Measurements from ENCODE around the gene GPR26. TPM values are rescaled to one million over a fixed set of nuclear protein-coding genes. Genes with fewer than 3 reads are reported as not detected.
"Not testable (repeated sequence)": the region's sequence is repeated elsewhere in the genome, so short reads cannot be mapped to it uniquely, and the experiment has no call there.

The GPR26 gene
- total and polyA plus RNA-seq, 2 of the 4 experiments (the other 2 are of a cell fraction), result not detected

GRCh38 chr10:123729523-123729922 lies 63.4 kb downstream of the GPR26 start:
- no peaks in the 10 kb centered on the region for H3K27me3 ChIP-seq (ENCODE audit: control insufficient read depth, insufficient read depth, low read length)
- no peaks in the 10 kb centered on the region for H3K36me3 ChIP-seq (ENCODE audit: control insufficient read depth, insufficient read depth, low read length)
- no peaks in the 10 kb centered on the region for H3K79me1 ChIP-seq (ENCODE audit: low read depth in 1 of 2, low read length in 2 of 2)
- H3K4me1 ChIP-seq (ENCODE audit: control insufficient read depth, insufficient read depth, low read length), result no peaks in the 10 kb centered on the region
- H3K56ac ChIP-seq (ENCODE audit: extremely low read depth, insufficient read depth, low read length), result no peak overlapping the region
- no peak for TF ChIP-seq RCOR1 (IDR thresholded peaks at IDR 0.05; ENCODE audit: insufficient replicate concordance, low read length)
- TF ChIP-seq RAD21 (IDR thresholded peaks at IDR 0.05; ENCODE audit: low read length), result no peak
- no peak for TF ChIP-seq CHD1 (IDR thresholded peaks at IDR 0.05; ENCODE audit: low read depth, low read length)
- no peak for TF ChIP-seq RFX5 (IDR thresholded peaks at IDR 0.05; ENCODE audit: low read depth, low read length)
- no peak for TF ChIP-seq MAFK (IDR thresholded peaks at IDR 0.05; ENCODE audit: low read depth, low read length)
- TF ChIP-seq BHLHE40 (IDR thresholded peaks at IDR 0.05; ENCODE audit: low read depth, low read length), result no peak
- DNase-seq, result no peak
- peaks cover 25% of the 10 kb centered on the region for H3K9me3 ChIP-seq (ENCODE audit: control insufficient read depth, insufficient read depth, low read length)
- no peak overlapping the region for H2AFZ ChIP-seq (replicated peaks; ENCODE audit: low read length, poor library complexity)
- no peak overlapping the region for H3K18ac ChIP-seq (ENCODE audit: low read depth, low read length)
- no peak overlapping the region for H2BK5ac ChIP-seq (ENCODE audit: low read depth, low read length, poor library complexity, severe bottlenecking)
- H3K4me2 ChIP-seq (ENCODE audit: low read depth, low read length), result no peak overlapping the region
- no peak overlapping the region for H3K4me3 ChIP-seq (ENCODE audit: insufficient read depth, low read depth, low read length)
- no peak overlapping the region for H2BK120ac ChIP-seq (ENCODE audit: low read depth, low read length)
- no peak overlapping the region for H4K8ac ChIP-seq (ENCODE audit: low read depth in 2 of 2, low read length in 2 of 2)
- no peak overlapping the region for H3K23ac ChIP-seq (ENCODE audit: low read depth, low read length)
- H2BK15ac ChIP-seq (ENCODE audit: low read depth, low read length), result no peak overlapping the region
- no peaks in the 10 kb centered on the region for H4K20me1 ChIP-seq (ENCODE audit: insufficient read depth, low read length)
- no peak overlapping the region for H2AK9ac ChIP-seq (replicated peaks; ENCODE audit: low read depth, low read length, poor library complexity)
- H3K27ac ChIP-seq (ENCODE audit: insufficient read depth, low read length), result no peak overlapping the region
- H3K9me1 ChIP-seq (ENCODE audit: insufficient read depth, low read length), result no peaks in the 10 kb centered on the region
- H3K14ac ChIP-seq (replicated peaks; ENCODE audit: low read depth, low read length), result no peak overlapping the region
- dilution Hi-C loops (cut with HindIII; ENCODE audit: low sequenced_read_pairs, unreplicated experiment), result no loop called here
- H3K9ac ChIP-seq (ENCODE audit: low read depth, low read length), result no peak overlapping the region
- H4K91ac ChIP-seq (ENCODE audit: insufficient read depth, low read depth, low read length), result no peak overlapping the region
- BruUV-seq (replicated peaks), result no TSS peak
- WGBS, 2 experiments (ENCODE audit: extremely low coverage in 2 of 2, insufficient read length in 1 of 2), result 87% methylated on average over 3 of the region's 6 CpGs; no CpG with 5 or more reads in 1 of the 2 experiments
- H2AK5ac ChIP-seq (ENCODE audit: low read depth, low read length), result no peak overlapping the region
- POLR2A ChIA-PET (ENCODE audit: unreplicated experiment), result no interaction called here
- CTCF ChIA-PET, result no interaction called here
- no peak overlapping the region for H2BK20ac ChIP-seq (ENCODE audit: low read depth, low read length)
- ATAC-seq (ENCODE audit: low read depth), result no peak
- no peak overlapping the region for H4K5ac ChIP-seq (ENCODE audit: low read depth, low read length)
- in situ Hi-C loops (cut with MboI; ENCODE audit: low sequenced_read_pairs), result no loop called here
- intact Hi-C loops (cut with micrococcal nuclease), result no loop called here
- no peak overlapping the region for H3K4ac ChIP-seq (ENCODE audit: low read depth, low read length)

DNA sequence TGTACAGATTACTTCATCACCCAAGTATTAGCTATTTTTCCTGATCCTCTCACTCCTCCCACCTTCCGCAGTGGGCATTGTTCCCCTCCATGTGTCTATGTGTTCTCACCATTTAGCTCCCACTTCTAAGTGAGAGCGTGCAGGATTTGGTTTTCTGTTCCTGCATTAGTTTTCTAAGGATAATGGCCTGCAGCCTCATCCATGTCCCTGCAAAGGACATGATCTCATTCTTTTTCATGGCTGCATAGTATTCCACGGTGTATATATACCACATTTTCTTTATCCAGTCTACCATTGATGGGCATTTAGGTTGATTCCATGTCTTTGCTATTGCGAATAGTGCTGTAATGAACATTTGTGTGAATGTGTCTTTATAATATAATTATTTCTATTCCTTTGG lies 70.8 kb downstream of the GPR26 start:
- H3K18ac ChIP-seq (ENCODE audit: low read depth, low read length); CTCF ChIA-PET; H3K4me2 ChIP-seq (ENCODE audit: low read depth, low read length); in situ Hi-C loops (cut with MboI; ENCODE audit: low sequenced_read_pairs); H3K14ac ChIP-seq (replicated peaks; ENCODE audit: low read depth, low read length); POLR2A ChIA-PET (ENCODE audit: unreplicated experiment); H3K36me3 ChIP-seq (ENCODE audit: control insufficient read depth, insufficient read depth, low read length); intact Hi-C loops (cut with micrococcal nuclease); H3K79me1 ChIP-seq (ENCODE audit: low read depth in 1 of 2, low read length in 2 of 2); BruUV-seq (replicated peaks); dilution Hi-C loops (cut with HindIII; ENCODE audit: low sequenced_read_pairs, unreplicated experiment); H3K4me3 ChIP-seq (ENCODE audit: insufficient read depth, low read depth, low read length); H3K27me3 ChIP-seq (ENCODE audit: control insufficient read depth, insufficient read depth, low read length); H4K5ac ChIP-seq (ENCODE audit: low read depth, low read length); H2BK15ac ChIP-seq (ENCODE audit: low read depth, low read length); DNase-seq; H2AK9ac ChIP-seq (replicated peaks; ENCODE audit: low read depth, low read length, poor library complexity); H3K4ac ChIP-seq (ENCODE audit: low read depth, low read length); H4K91ac ChIP-seq (ENCODE audit: insufficient read depth, low read depth, low read length); H2AK5ac ChIP-seq (ENCODE audit: low read depth, low read length); H3K9ac ChIP-seq (ENCODE audit: low read depth, low read length); H3K56ac ChIP-seq (ENCODE audit: extremely low read depth, insufficient read depth, low read length); H2BK120ac ChIP-seq (ENCODE audit: low read depth, low read length); H4K20me1 ChIP-seq (ENCODE audit: insufficient read depth, low read length); H3K27ac ChIP-seq (ENCODE audit: insufficient read depth, low read length); H4K8ac ChIP-seq (ENCODE audit: low read depth in 2 of 2, low read length in 2 of 2); H2BK5ac ChIP-seq (ENCODE audit: low read depth, low read length, poor library complexity, severe bottlenecking); H2BK20ac ChIP-seq (ENCODE audit: low read depth, low read length); H3K4me1 ChIP-seq (ENCODE audit: control insufficient read depth, insufficient read depth, low read length); H2AFZ ChIP-seq (replicated peaks; ENCODE audit: low read length, poor library complexity); H3K23ac ChIP-seq (ENCODE audit: low read depth, low read length); H3K9me1 ChIP-seq (ENCODE audit: insufficient read depth, low read length); ATAC-seq (ENCODE audit: low read depth): not testable (repeated sequence)
- peaks cover 14% of the 10 kb centered on the region for H3K9me3 ChIP-seq (ENCODE audit: control insufficient read depth, insufficient read depth, low read length)
- WGBS, 2 experiments (ENCODE audit: extremely low coverage in 2 of 2, insufficient read length in 1 of 2), result no CpG with 5 or more reads among the region's 4 CpGs

All from IMR-90 (cell line).